Nephron (organoid): ENCODE results near the gene NPC1L1.

Source experiments
- H3K27ac Mint-ChIP-seq, 3 experiments: 2 replicates each; pipeline ENCODE4 v1.8.0; 2020; ENCODE audit warnings: mixed read lengths in 3 of 3, mild to moderate bottlenecking in 2 of 3, moderate library complexity in 1 of 3
- H3K27me3 Mint-ChIP-seq: 2 replicates; pipeline ENCODE4 v1.8.0; 2021; ENCODE audit warnings: low read depth, mild to moderate bottlenecking, moderate library complexity, mixed read lengths
- H3K36me3 Mint-ChIP-seq: 2 replicates; pipeline ENCODE4 v1.8.0; 2020; ENCODE audit warnings: low read depth, mixed read lengths
- H3K4me1 Mint-ChIP-seq: 2 replicates; pipeline ENCODE4 v1.8.0; 2020; ENCODE audit warnings: mixed read lengths
- H3K4me3 Mint-ChIP-seq, 3 experiments: 2 replicates each; pipeline ENCODE4 v1.8.0; 2020; ENCODE audit warnings: mild to moderate bottlenecking in 3 of 3, mixed read lengths in 3 of 3, moderate library complexity in 2 of 3
- H3K9me3 Mint-ChIP-seq: 2 replicates; pipeline ENCODE4 v1.8.0; 2020; ENCODE audit warnings: mixed read lengths
- CTCF ChIP-seq, 3 experiments: fragments of 200-600 bp; sonication (generic); IDR thresholded peaks; one replicate each; pipeline ENCODE4 v1.5.0; 2021; ENCODE audit warnings: antibody characterized with exemption in 3 of 3; ENCODE audit not compliant: unreplicated experiment in 3 of 3

NPC1L1 gene

GRCh38 chr7:44535348-44536064, 5.6 kb downstream of the NPC1L1 start:
- Mint-ChIP-seq H3K36me3 (no peaks in the 10 kb centered on the region), H3K9me3 (no peaks in the 10 kb centered on the region), H3K27ac (no peak overlapping the region), H3K4me3 (no peak overlapping the region), H3K27me3 (peaks cover 8% of the 10 kb centered on the region), H3K4me1 (no peaks in the 10 kb centered on the region)
- no peak for TF ChIP-seq CTCF (IDR thresholded peaks at IDR 0.05; ENCODE audit: unreplicated experiment in 3 of 3)

GRCh38 chr7:44534501-44534900, 6.6 kb downstream of the NPC1L1 start:
- peaks cover 8% of the 10 kb centered on the region for H3K27me3 Mint-ChIP-seq
- H3K4me1 Mint-ChIP-seq = no peaks in the 10 kb centered on the region
- no peaks in the 10 kb centered on the region for H3K9me3 Mint-ChIP-seq
- no peaks in the 10 kb centered on the region for H3K36me3 Mint-ChIP-seq
- H3K4me3 Mint-ChIP-seq = no peak overlapping the region
- peak; percentile 25 to 42 (median 38) for TF ChIP-seq CTCF (IDR thresholded peaks at IDR 0.05; ENCODE audit: unreplicated experiment in 3 of 3)
- no peak overlapping the region for H3K27ac Mint-ChIP-seq

- Mint-ChIP-seq H3K27me3 (peaks cover 8% of the 10 kb centered on the region), H3K9me3 (peaks cover under 1% of the 10 kb centered on the region), H3K4me1 (no peaks in the 10 kb centered on the region), H3K36me3 (peaks cover 1% of the 10 kb centered on the region), H3K27ac (no peak overlapping the region), H3K4me3 (no peak overlapping the region)
- TF ChIP-seq CTCF (IDR thresholded peaks at IDR 0.05; ENCODE audit: unreplicated experiment in 3 of 3) = no peak
These were observed 7.0 kb downstream of the NPC1L1 start for GRCh38 chr7:44534087-44534486.

GRCh38 chr7:44533301-44534055, 7.7 kb downstream of the NPC1L1 start:
- peaks cover 11% of the 10 kb centered on the region for H3K27me3 Mint-ChIP-seq
- H3K4me1 Mint-ChIP-seq = no peaks in the 10 kb centered on the region
- no peak overlapping the region for H3K27ac Mint-ChIP-seq
- H3K36me3 Mint-ChIP-seq = peaks cover 4% of the 10 kb centered on the region
- TF ChIP-seq CTCF (IDR thresholded peaks at IDR 0.05; ENCODE audit: unreplicated experiment in 3 of 3) = no peak
- no peak overlapping the region for H3K4me3 Mint-ChIP-seq
- H3K9me3 Mint-ChIP-seq = peaks cover 3% of the 10 kb centered on the region

GRCh38 chr7:44531421-44532380, 9.4 kb downstream of the NPC1L1 start:
- Mint-ChIP-seq H3K27ac (no peak overlapping the region), H3K4me3 (no peak overlapping the region), H3K27me3 (peaks cover 11% of the 10 kb centered on the region), H3K36me3 (peaks cover 7% of the 10 kb centered on the region), H3K4me1 (no peaks in the 10 kb centered on the region), H3K9me3 (peaks cover 9% of the 10 kb centered on the region)
- TF ChIP-seq CTCF (IDR thresholded peaks at IDR 0.05; ENCODE audit: unreplicated experiment in 3 of 3) = no peak
